HepG2 (cell line): Measurements from ENCODE around the gene KIF6. TPM values are rescaled to one million over a fixed set of nuclear protein-coding genes. Genes with fewer than 3 reads are reported as not detected.

Experiments used
- CBFB ChIP-seq: sonication (generic); formaldehyde crosslinking; IDR thresholded peaks from 2 replicates; pipeline ENCODE4 v1.4.0; 2020; ENCODE audit warnings: missing genetic modification reagents
- HOXA7 ChIP-seq: sonication (generic); formaldehyde crosslinking; IDR thresholded peaks from 2 replicates; pipeline ENCODE4 v1.8.1; 2022; ENCODE audit warnings: mild to moderate bottlenecking, missing genetic modification reagents, moderate library complexity
- IKZF4 ChIP-seq: sonication (generic); formaldehyde crosslinking; IDR thresholded peaks from 2 replicates; pipeline ENCODE4 v1.5.1; 2020; ENCODE audit warnings: borderline replicate concordance, mild to moderate bottlenecking, low read depth, missing genetic modification reagents; ENCODE audit errors: not compliant biosample characterization
- KLF6 ChIP-seq: IDR thresholded peaks from 2 replicates; pipeline ENCODE4 v1.8.0; 2016; ENCODE audit warnings: missing biosample characterization, missing genetic modification reagents
- MLLT10 ChIP-seq: sonication (generic); formaldehyde crosslinking; IDR thresholded peaks from 2 replicates; pipeline ENCODE4 v1.4.0; 2020; ENCODE audit warnings: missing genetic modification reagents
- RARG ChIP-seq: sonication (generic); formaldehyde crosslinking; IDR thresholded peaks from 2 replicates; pipeline ENCODE4 v1.4.0; 2020; ENCODE audit warnings: low read depth, mild to moderate bottlenecking, missing genetic modification reagents
- SNRNP70 ChIP-seq: fragments of 200-400 bp; formaldehyde crosslinking; IDR thresholded peaks from 2 replicates; pipeline ENCODE4 v1.6.1; 2017; ENCODE audit warnings: mild to moderate bottlenecking, low read depth, low read length, moderate library complexity
- SRY ChIP-seq: sonication (generic); formaldehyde crosslinking; IDR thresholded peaks from 2 replicates; pipeline ENCODE4 v1.8.0; 2022; ENCODE audit warnings: mild to moderate bottlenecking, missing genetic modification reagents
- ZNF33B ChIP-seq: sonication (generic); formaldehyde crosslinking; IDR thresholded peaks from 2 replicates; pipeline ENCODE4 v1.5.1; 2020; ENCODE audit warnings: mild to moderate bottlenecking, missing genetic modification reagents
- ZNF615 ChIP-seq: sonication (generic); formaldehyde crosslinking; IDR thresholded peaks from 2 replicates; pipeline ENCODE4 v1.5.0; 2020; ENCODE audit warnings: mild to moderate bottlenecking, missing genetic modification reagents, borderline replicate concordance
- polyA plus RNA-seq, 8 experiments: library from polyadenylated mRNA; depleted of rRNA in 3 of 8; stranded (reverse) in 7 of 8; unstranded in 1 of 8; fragments of >200 nt; fragmentation: Illumina TruSeq in 4 of 8; extraction: Trizol in 4 of 8; gene quantifications; 2 replicates each; pipeline versions ENCODE4 v1.2.1 to v1.2.3, GENCODE V29; 2011 to 2016; ENCODE audit warnings: low read depth in 4 of 8, missing spikeins in 1 of 8, mixed read lengths in 1 of 8; ENCODE audit not compliant: insufficient read depth in 1 of 8
- total RNA-seq, 5 experiments: library from RNA; depleted of rRNA; stranded (reverse); fragments of >200 nt; fragmentation: Illumina TruSeq; extraction: Trizol; gene quantifications; 2 replicates each; pipeline ENCODE4 v1.2.3, GENCODE V29; 2016; ENCODE audit warnings: low read depth in 1 of 5
- TF ChIP-seq, protein P1 (sequence below): IDR thresholded peaks from 2 replicates; pipeline ENCODE4 v1.6.1; 2016; ENCODE audit warnings: mild to moderate bottlenecking
- TF ChIP-seq, protein P2 (sequence below): sonication (generic); formaldehyde crosslinking; conservative IDR thresholded peaks from 2 replicates; pipeline ENCODE4 v1.8.0; 2022; ENCODE audit warnings: mild to moderate bottlenecking, moderate library complexity, missing genetic modification reagents
- TF ChIP-seq, protein P3 (sequence below): sonication (generic); formaldehyde crosslinking; IDR thresholded peaks from 2 replicates; pipeline ENCODE4 v1.4.0; 2020; ENCODE audit warnings: missing genetic modification reagents, low read depth, mild to moderate bottlenecking, borderline replicate concordance
- TF ChIP-seq, protein P4 (sequence below): sonication (generic); formaldehyde crosslinking; IDR thresholded peaks from 2 replicates; pipeline ENCODE4 v1.4.0; 2020; ENCODE audit warnings: missing genetic modification reagents, borderline replicate concordance
- TF ChIP-seq, protein P5 (sequence below): sonication (generic); IDR thresholded peaks from 2 replicates; pipeline ENCODE4 v1.6.1; 2016; ENCODE audit warnings: low read depth, borderline replicate concordance
- TF ChIP-seq, protein P6 (sequence below): sonication (generic); formaldehyde crosslinking; IDR thresholded peaks from 2 replicates; pipeline ENCODE4 v1.4.0; 2020; ENCODE audit warnings: missing genetic modification reagents

Gene KIF6
- total and polyA plus RNA-seq, 2 of the 13 experiments (the other 11 are each of a cell fraction or from before 2014, with no cell fraction given), result 0.04 to 0.27 TPM

DNA sequence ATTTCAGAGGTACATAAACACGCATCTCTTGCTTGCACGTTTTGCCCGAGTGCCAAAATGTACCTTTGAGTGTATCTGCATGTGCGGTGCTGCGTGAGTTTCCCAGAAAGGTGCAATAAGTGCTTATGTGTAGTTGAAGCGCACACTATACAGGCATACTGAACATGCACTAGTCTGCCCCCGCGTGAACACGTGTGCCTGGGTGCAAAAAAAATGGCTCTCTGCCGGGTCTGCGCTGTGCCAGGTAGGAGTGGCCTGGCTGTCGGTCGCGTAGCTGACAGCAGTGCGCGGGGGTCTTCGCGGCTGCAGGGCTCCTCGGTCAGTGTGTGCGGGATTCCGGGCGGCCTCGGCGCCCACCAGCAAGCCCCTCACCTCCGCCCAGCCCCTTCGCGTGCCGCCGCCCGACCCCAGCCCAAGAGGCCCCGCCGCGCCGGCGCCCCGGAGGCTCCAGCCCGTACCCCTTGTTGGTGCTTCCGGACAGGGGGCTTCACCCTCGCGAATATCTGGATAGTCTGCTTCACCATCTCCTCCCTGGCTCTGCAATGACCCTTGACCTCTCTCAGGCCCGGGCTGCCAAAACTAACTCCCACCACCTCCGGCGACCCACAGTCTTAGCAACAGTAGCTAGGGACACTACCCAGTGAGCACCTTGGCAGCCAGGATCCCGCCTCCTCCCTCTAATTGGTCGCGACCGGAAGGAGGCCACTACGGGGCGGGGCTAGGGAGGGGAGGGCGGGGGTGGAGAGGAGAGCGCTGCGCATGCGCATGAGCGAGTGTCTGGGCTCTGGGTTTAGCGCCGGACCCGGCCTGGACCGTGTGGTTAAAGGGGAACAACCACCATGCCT is at the start of gene KIF6 (continued):
- no peak for TF ChIP-seq KLF6 (CRISPR knock-in tag)
- TF ChIP-seq, protein P1, sequence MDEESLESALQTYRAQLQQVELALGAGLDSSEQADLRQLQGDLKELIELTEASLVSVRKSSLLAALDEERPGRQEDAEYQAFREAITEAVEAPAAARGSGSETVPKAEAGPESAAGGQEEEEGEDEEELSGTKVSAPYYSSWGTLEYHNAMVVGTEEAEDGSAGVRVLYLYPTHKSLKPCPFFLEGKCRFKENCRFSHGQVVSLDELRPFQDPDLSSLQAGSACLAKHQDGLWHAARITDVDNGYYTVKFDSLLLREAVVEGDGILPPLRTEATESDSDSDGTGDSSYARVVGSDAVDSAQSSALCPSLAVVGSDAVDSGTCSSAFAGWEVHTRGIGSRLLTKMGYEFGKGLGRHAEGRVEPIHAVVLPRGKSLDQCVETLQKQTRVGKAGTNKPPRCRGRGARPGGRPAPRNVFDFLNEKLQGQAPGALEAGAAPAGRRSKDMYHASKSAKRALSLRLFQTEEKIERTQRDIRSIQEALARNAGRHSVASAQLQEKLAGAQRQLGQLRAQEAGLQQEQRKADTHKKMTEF (CRISPR knock-in tag), result no peak
- TF ChIP-seq, protein P2, sequence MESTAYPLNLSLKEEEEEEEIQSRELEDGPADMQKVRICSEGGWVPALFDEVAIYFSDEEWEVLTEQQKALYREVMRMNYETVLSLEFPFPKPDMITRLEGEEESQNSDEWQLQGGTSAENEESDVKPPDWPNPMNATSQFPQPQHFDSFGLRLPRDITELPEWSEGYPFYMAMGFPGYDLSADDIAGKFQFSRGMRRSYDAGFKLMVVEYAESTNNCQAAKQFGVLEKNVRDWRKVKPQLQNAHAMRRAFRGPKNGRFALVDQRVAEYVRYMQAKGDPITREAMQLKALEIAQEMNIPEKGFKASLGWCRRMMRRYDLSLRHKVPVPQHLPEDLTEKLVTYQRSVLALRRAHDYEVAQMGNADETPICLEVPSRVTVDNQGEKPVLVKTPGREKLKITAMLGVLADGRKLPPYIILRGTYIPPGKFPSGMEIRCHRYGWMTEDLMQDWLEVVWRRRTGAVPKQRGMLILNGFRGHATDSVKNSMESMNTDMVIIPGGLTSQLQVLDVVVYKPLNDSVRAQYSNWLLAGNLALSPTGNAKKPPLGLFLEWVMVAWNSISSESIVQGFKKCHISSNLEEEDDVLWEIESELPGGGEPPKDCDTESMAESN (CRISPR knock-in tag), result 0 out of 2 replicates have a peak, but pooled peaks have one; percentile 34
- no peak for TF ChIP-seq HOXA7 (CRISPR knock-in tag)
- no peak for TF ChIP-seq CBFB (CRISPR knock-in tag)
- TF ChIP-seq ZNF33B (CRISPR knock-in tag), result no peak
- no peak for TF ChIP-seq SNRNP70
- TF ChIP-seq, protein P3, sequence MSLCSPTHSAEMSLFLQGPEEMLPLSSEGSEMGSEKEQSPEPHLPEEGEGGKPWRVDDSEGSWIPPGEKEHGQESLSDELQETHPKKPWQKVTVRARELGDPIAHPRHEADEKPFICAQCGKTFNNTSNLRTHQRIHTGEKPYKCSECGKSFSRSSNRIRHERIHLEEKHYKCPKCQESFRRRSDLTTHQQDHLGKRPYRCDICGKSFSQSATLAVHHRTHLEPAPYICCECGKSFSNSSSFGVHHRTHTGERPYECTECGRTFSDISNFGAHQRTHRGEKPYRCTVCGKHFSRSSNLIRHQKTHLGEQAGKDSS (CRISPR knock-in tag), result no peak
- no peak for TF ChIP-seq RARG
- TF ChIP-seq, protein P4, sequence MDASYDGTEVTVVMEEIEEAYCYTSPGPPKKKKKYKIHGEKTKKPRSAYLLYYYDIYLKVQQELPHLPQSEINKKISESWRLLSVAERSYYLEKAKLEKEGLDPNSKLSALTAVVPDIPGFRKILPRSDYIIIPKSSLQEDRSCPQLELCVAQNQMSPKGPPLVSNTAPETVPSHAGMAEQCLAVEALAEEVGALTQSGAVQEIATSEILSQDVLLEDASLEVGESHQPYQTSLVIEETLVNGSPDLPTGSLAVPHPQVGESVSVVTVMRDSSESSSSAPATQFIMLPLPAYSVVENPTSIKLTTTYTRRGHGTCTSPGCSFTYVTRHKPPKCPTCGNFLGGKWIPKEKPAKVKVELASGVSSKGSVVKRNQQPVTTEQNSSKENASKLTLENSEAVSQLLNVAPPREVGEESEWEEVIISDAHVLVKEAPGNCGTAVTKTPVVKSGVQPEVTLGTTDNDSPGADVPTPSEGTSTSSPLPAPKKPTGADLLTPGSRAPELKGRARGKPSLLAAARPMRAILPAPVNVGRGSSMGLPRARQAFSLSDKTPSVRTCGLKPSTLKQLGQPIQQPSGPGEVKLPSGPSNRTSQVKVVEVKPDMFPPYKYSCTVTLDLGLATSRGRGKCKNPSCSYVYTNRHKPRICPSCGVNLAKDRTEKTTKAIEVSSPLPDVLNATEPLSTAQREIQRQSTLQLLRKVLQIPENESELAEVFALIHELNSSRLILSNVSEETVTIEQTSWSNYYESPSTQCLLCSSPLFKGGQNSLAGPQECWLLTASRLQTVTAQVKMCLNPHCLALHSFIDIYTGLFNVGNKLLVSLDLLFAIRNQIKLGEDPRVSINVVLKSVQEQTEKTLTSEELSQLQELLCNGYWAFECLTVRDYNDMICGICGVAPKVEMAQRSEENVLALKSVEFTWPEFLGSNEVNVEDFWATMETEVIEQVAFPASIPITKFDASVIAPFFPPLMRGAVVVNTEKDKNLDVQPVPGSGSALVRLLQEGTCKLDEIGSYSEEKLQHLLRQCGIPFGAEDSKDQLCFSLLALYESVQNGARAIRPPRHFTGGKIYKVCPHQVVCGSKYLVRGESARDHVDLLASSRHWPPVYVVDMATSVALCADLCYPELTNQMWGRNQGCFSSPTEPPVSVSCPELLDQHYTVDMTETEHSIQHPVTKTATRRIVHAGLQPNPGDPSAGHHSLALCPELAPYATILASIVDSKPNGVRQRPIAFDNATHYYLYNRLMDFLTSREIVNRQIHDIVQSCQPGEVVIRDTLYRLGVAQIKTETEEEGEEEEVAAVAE (CRISPR knock-in tag), result no peak
- TF ChIP-seq SRY (CRISPR knock-in tag), result no peak; the same call in 1 of the 2 replicates
- no peak for TF ChIP-seq MLLT10 (CRISPR knock-in tag)
- no peak for TF ChIP-seq ZNF615 (CRISPR knock-in tag)
- TF ChIP-seq IKZF4, result no peak
- TF ChIP-seq, protein P5, sequence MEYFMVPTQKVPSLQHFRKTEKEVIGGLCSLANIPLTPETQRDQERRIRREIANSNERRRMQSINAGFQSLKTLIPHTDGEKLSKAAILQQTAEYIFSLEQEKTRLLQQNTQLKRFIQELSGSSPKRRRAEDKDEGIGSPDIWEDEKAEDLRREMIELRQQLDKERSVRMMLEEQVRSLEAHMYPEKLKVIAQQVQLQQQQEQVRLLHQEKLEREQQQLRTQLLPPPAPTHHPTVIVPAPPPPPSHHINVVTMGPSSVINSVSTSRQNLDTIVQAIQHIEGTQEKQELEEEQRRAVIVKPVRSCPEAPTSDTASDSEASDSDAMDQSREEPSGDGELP, result no peak
- TF ChIP-seq, protein P6, sequence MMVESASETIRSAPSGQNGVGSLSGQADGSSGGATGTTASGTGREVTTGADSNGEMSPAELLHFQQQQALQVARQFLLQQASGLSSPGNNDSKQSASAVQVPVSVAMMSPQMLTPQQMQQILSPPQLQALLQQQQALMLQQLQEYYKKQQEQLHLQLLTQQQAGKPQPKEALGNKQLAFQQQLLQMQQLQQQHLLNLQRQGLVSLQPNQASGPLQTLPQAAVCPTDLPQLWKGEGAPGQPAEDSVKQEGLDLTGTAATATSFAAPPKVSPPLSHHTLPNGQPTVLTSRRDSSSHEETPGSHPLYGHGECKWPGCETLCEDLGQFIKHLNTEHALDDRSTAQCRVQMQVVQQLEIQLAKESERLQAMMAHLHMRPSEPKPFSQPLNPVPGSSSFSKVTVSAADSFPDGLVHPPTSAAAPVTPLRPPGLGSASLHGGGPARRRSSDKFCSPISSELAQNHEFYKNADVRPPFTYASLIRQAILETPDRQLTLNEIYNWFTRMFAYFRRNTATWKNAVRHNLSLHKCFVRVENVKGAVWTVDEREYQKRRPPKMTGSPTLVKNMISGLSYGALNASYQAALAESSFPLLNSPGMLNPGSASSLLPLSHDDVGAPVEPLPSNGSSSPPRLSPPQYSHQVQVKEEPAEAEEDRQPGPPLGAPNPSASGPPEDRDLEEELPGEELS (CRISPR knock-in tag), result no peak
